Activated CD8-positive, alpha-beta T cell treated with anti-CD3 and anti-CD28 coated beads for 36 hours (primary cell): ENCODE results near the gene CHD2. TPM values are rescaled to one million over a fixed set of nuclear protein-coding genes. Genes with fewer than 3 reads are reported as not detected.
A peak's percentile ranks its signal among the peaks of the same experiment; 100 is the strongest.

Experiments
- ATAC-seq: fragments of 200-7000 bp; cut with Tn5 transposase; one replicate; pipeline ENCODE4 v1.10.0; 2021; ENCODE audit warnings: mild to moderate bottlenecking, moderate library complexity
- CTCF ChIA-PET: fragments of 350-600 bp; sonication (Branson Sonifier 250); formaldehyde crosslinking; loops from one replicate; lab custom pipeline; 2021; ENCODE audit warnings: antibody characterized with exemption; lab: Charles Lee
- POLR2A ChIA-PET: fragments of 350-600 bp; sonication (Branson Sonifier 250); formaldehyde crosslinking; loops from one replicate; lab custom pipeline; 2021; ENCODE audit warnings: antibody characterized with exemption; lab: Charles Lee
- DNase-seq: peaks from one replicate; pipeline ENCODE4 v3.0.0-alpha.2; 2020
- H3K27ac Mint-ChIP-seq: one replicate; pipeline ENCODE4 v1.8.0; 2021; ENCODE audit warnings: mild to moderate bottlenecking, mixed read lengths
- H3K27me3 Mint-ChIP-seq: one replicate; pipeline ENCODE4 v1.8.0; 2021; ENCODE audit warnings: mixed read lengths
- H3K36me3 Mint-ChIP-seq: one replicate; pipeline ENCODE4 v1.8.0; 2021; ENCODE audit warnings: low read depth, mixed read lengths
- H3K4me1 Mint-ChIP-seq: one replicate; pipeline ENCODE4 v1.8.0; 2021; ENCODE audit warnings: low read depth, mixed read lengths
- H3K4me3 Mint-ChIP-seq: one replicate; pipeline ENCODE4 v1.8.0; 2021; ENCODE audit warnings: mild to moderate bottlenecking, moderate library complexity, mixed read lengths
- H3K9me3 Mint-ChIP-seq: one replicate; pipeline ENCODE4 v1.8.0; 2021; ENCODE audit warnings: mixed read lengths
- intact Hi-C: fragments of 100-400 bp; cut with micrococcal nuclease; formaldehyde crosslinking; loops from one replicate; pipeline ENCODE4 v1.10.0; 2022
- total RNA-seq, 2 experiments: library from RNA; stranded (reverse); gene quantifications; one replicate each; pipeline ENCODE4 v1.2.3, GENCODE V29; 2021
- TF ChIP-seq, protein P1 (sequence below): fragments of 200-600 bp; IDR thresholded peaks from one replicate; pipeline ENCODE4 v1.8.0; 2022; ENCODE audit warnings: antibody characterized with exemption, mild to moderate bottlenecking

The CHD2 gene
- total RNA-seq, 2 experiments from 2014 or later, result 124 to 138 TPM

DNA sequence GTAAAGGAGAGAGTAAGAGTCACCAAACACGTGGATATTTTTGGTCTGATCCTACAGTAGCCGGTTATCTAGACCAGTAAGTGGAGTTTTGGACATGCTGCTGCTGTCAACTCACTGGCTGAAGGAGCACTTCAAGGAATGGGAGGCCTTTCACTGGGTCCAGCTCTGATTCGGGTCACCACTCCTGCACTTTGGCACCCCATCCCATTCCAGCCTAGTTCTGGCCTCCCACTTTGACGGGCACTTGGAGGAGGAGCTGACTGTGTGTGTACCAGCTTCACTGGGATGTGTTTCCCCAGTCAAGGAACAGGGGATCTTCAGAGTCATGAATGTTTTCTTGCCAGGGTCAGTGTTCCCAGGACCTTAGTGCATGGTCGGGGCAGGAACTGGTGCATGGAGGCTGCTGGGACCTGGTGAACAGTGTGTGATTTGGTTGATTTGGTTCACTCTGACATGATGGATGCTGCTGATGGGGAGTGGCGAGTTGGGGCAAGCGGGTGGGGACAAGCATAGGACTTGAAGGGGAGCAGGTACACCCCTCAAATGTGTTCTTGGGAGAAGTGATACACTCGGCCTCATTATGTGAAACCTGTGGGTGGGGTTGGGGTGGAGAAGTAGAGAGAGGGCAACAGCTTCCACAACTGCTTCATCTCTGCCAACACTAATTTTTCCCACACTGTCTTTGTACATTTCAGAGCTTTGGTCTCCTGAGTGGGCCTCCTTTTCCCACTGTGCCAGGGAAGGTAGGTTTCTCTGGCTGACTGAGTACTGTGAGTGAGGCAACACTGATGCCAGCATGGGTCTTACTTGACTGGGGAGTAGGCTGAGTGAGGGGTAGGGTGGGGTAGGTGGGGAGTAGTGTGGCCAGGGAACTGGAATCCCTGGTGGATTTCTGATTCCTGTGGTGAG lies 124.8 kb downstream of the CHD2 start:
- Mint-ChIP-seq H3K4me3 (no peak overlapping the region), H3K9me3 (no peaks in the 10 kb centered on the region), H3K4me1 (peaks cover 84% of the 10 kb centered on the region), H3K36me3 (peaks cover 68% of the 10 kb centered on the region), H3K27me3 (no peaks in the 10 kb centered on the region), H3K27ac (peak overlapping the region; percentile 81)
- DNase-seq (no peak), ATAC-seq (no peak)
- ChIA-PET POLR2A (interaction anchor here (1.3 kb wide), 1 partner anchor 8 kb away, joined by 5 read pairs; no protein-coding TSS in a partner anchor), CTCF (interaction anchor here (0.8 to 1.3 kb wide), 4 partner anchors 23 to 1095 kb away, joined by 3 to 4 read pairs (median 3); no protein-coding TSS in a partner anchor)
- TF ChIP-seq, protein P1, sequence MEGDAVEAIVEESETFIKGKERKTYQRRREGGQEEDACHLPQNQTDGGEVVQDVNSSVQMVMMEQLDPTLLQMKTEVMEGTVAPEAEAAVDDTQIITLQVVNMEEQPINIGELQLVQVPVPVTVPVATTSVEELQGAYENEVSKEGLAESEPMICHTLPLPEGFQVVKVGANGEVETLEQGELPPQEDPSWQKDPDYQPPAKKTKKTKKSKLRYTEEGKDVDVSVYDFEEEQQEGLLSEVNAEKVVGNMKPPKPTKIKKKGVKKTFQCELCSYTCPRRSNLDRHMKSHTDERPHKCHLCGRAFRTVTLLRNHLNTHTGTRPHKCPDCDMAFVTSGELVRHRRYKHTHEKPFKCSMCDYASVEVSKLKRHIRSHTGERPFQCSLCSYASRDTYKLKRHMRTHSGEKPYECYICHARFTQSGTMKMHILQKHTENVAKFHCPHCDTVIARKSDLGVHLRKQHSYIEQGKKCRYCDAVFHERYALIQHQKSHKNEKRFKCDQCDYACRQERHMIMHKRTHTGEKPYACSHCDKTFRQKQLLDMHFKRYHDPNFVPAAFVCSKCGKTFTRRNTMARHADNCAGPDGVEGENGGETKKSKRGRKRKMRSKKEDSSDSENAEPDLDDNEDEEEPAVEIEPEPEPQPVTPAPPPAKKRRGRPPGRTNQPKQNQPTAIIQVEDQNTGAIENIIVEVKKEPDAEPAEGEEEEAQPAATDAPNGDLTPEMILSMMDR, result no peak
- intact Hi-C loops, result no loop called here

DNA sequence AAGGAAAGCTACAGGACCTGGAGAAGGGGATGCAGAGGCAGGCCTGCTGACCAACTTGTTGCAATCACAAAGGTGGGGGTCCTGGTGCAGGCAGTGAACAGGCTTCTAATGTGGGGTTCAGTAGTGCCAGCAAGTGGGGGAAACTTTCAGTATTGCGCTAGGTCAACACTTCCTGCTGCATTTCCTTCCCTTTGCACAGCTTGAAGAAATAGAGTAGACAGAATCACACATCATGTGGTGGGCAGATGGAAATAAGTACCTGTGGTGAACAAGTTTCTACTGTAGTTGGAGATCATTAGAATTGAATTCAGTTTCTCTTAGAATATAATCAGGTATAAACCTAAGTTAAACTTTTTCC lies 125.5 kb downstream of the CHD2 start:
- CTCF ChIA-PET, result interaction anchor here (1.0 to 1.3 kb wide), 3 partner anchors 24 to 1094 kb away, joined by 3 to 4 read pairs (median 3); no protein-coding TSS in a partner anchor
- DNase-seq (no peak), ATAC-seq (peak; percentile 48)
- no peak overlapping the region for H3K4me3 Mint-ChIP-seq
- intact Hi-C loops, result no loop called here
- peak overlapping the region; percentile 81 for H3K27ac Mint-ChIP-seq
- TF ChIP-seq, protein P1, result no peak
- POLR2A ChIA-PET, result interaction anchor here (1.3 kb wide), 1 partner anchor 9 kb away, joined by 5 read pairs; no protein-coding TSS in a partner anchor
- H3K27me3 Mint-ChIP-seq, result no peaks in the 10 kb centered on the region
- peaks cover 61% of the 10 kb centered on the region for H3K36me3 Mint-ChIP-seq
- H3K9me3 Mint-ChIP-seq, result no peaks in the 10 kb centered on the region
- H3K4me1 Mint-ChIP-seq, result peaks cover 83% of the 10 kb centered on the region

DNA sequence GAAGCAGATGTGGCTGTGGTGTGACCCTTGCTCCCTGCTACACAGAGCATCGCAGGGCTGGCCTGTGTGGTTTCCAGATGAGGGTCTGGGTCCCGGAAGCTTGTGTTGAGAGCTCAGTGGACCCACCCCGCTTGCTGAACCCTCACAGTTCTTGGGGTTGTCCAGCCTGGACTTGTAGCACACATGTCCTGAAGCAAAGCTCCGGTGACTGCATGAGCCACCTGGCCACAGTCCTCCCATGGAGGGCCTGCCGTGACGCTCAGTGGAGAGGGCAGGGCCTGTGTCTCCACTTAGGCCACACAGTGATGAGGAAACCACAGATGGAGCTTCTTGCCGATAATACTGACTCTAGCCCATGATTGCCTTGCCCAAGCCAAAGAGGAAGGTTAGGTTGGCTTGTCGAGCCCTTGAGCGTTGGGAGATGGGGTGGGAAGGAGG lies 126.3 kb downstream of the CHD2 start:
- H3K27ac Mint-ChIP-seq, result peak overlapping the region; percentile 81
- no peak overlapping the region for H3K4me3 Mint-ChIP-seq
- H3K27me3 Mint-ChIP-seq, result no peaks in the 10 kb centered on the region
- ChIA-PET CTCF (interaction anchor here (1.0 to 1.3 kb wide), 3 partner anchors 61 to 1094 kb away, joined by 3 to 4 read pairs (median 3); no protein-coding TSS in a partner anchor), POLR2A (interaction anchor here (1.3 kb wide), 1 partner anchor 9 kb away, joined by 5 read pairs; no protein-coding TSS in a partner anchor)
- intact Hi-C loops, result no loop called here
- DNase-seq (no peak), ATAC-seq (no peak)
- peaks cover 77% of the 10 kb centered on the region for H3K4me1 Mint-ChIP-seq
- H3K36me3 Mint-ChIP-seq, result peaks cover 55% of the 10 kb centered on the region
- H3K9me3 Mint-ChIP-seq, result no peaks in the 10 kb centered on the region
- TF ChIP-seq, protein P1, result no peak

DNA sequence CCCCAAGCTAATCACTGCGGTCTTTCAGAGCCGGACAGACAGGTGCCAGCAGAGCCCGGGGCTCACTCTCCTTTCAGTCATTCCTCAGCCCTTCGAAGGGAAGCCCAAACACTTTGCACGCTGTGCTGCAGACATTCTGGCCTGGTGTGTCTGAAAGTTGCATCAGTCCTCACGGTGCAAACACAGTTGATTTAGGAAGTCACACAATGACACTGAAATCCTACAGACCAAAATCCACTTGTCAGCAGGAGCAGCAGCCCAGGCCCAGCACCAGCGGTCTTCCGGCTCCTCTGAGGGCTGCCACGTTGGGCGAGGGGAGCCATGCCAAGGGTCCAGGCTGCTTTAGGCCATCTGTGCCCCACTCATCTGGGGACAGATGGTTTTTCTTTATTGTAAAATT lies 127.3 kb downstream of the CHD2 start:
- no peaks in the 10 kb centered on the region for H3K27me3 Mint-ChIP-seq
- no peak for ATAC-seq
- TF ChIP-seq, protein P1, result no peak
- no peak overlapping the region for H3K4me3 Mint-ChIP-seq
- peaks cover 45% of the 10 kb centered on the region for H3K36me3 Mint-ChIP-seq
- intact Hi-C loops, result no loop called here
- no peak overlapping the region for H3K27ac Mint-ChIP-seq
- ChIA-PET POLR2A (no interaction called here), CTCF (interaction anchor here (1.4 to 5.0 kb wide), 4 partner anchors 10 to 1092 kb away, joined by 5 to 37 read pairs (median 24); no protein-coding TSS in a partner anchor)
- peaks cover 67% of the 10 kb centered on the region for H3K4me1 Mint-ChIP-seq
- no peak for DNase-seq
- H3K9me3 Mint-ChIP-seq, result no peaks in the 10 kb centered on the region
